G401 (cell line): ENCODE results near the gene PLEKHJ1. TPM values are rescaled to one million over a fixed set of nuclear protein-coding genes. Genes with fewer than 3 reads are reported as not detected.

Experiments
- DNase-seq: peaks from one replicate; pipeline ENCODE4 v3.0.0-alpha.2; 2015; ENCODE audit warnings: low spot score
- in situ Hi-C: cut with HindIII; loops from 2 replicates; pipeline ENCODE4 v1.10.0; 2016; ENCODE audit warnings: low sequenced_read_pairs, mixed read lengths
- total RNA-seq: library from RNA; depleted of rRNA; stranded (reverse); fragments of >200 nt; shearing (Covaris generic); gene quantifications from 2 replicates; pipeline ENCODE4 v1.2.3, GENCODE V29; 2014

PLEKHJ1 gene
- total RNA-seq, 1 experiment from 2014 or later: 182 TPM

- DNase-seq: peak; percentile 47
These were observed 34.5 kb upstream of the PLEKHJ1 start for GRCh38 chr19:2270423-2271233.

GRCh38 chr19:2270157-2270422 lies 34.0 kb upstream of the PLEKHJ1 start:
- DNase-seq: no peak
- in situ Hi-C loops: no loop called here

More at GRCh38 chr19:2270423-2271233, 34.5 kb upstream of the PLEKHJ1 start:
- in situ Hi-C loops: no loop called here

DNA sequence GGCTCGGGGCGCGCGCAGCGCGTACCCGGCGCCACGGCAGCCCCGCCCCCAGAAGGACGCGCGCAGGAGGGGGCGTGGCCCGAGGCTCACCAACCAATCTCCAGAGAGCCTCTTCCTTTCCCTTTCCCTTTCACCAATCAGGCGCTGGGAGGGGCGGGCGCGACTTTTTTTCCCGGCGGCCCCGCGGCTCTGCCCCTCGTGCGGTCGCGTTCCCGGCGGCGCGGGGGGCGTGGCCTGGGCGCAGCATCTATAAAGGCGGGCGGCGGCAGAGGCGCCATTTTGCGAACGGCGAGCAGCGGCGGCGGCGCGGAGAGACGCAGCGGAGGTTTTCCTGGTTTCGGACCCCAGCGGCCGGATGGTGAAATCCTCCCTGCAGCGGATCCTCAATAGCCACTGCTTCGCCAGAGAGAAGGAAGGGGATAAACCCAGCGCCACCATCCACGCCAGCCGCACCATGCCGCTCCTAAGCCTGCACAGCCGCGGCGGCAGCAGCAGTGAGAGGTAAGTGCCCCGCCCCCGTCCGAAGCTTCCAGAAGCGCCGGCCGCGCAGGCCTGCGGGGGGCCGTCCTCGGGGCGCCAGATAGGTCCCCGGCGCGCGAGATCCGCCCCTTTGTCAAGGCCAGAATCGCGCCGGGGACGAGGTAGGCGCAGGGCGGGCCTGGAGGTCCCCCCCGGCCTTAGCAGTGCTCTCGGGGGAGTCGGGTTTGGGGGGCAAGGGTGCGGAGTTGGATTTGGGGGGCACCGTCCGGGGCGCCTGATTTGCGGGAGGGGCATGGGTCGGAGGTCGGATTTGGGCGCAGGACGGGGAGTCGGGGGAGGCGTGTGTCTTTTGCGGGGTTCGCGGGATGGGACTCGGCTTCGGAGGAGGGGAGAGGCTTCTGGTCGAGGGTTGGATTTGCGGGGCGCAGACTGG lies 33.4 kb upstream of the PLEKHJ1 start:
- DNase-seq: peak; percentile 97
- in situ Hi-C loops: no loop called here

- no peak for DNase-seq
- in situ Hi-C loops: no loop called here
These were observed 32.7 kb upstream of the PLEKHJ1 start for GRCh38 chr19:2268861-2269243.

- in situ Hi-C loops: no loop called here
- no peak for DNase-seq
These were observed 32.3 kb upstream of the PLEKHJ1 start for GRCh38 chr19:2268480-2268830.

DNA sequence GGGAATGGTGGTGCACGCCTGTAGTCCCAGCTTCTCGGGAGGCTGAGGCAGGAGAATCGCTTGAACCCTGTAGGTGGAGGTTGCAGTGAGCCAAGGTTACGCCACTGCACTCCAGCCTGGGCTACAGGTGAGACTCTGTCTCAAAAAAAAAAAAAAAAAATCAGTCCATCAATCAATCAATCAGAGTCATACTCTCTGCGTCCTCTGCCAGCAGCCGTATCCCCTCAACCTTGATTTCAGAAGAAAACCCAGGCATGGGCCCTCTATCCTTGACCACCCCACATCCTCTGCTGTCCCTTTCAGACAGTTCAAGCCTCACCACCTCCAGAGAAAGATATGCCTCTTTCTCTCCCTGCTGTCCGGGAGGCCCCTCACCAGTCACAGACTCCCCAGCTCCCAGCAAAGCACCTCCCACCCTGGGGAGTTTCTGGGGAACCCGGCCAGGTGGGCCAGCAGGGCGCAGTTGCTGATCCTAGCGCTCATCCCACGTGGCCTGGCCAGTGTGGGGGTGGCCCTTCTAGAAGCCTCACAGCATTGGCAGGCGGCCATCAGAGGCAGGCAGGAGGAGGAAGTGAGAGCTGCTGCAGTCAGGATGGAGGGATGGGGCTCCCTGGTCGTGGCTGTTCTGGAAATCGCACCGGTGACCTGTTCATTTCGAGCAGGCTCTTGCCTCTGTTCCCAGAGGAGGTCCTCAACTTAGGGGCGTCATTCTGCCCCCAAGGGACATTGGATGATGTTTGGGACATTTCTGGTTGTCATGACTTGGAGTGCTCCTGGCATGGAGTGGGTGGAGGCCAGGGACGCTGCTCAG lies 30.3 kb upstream of the PLEKHJ1 start:
- peak; percentile 83 for DNase-seq
- in situ Hi-C loops: no loop called here

DNA sequence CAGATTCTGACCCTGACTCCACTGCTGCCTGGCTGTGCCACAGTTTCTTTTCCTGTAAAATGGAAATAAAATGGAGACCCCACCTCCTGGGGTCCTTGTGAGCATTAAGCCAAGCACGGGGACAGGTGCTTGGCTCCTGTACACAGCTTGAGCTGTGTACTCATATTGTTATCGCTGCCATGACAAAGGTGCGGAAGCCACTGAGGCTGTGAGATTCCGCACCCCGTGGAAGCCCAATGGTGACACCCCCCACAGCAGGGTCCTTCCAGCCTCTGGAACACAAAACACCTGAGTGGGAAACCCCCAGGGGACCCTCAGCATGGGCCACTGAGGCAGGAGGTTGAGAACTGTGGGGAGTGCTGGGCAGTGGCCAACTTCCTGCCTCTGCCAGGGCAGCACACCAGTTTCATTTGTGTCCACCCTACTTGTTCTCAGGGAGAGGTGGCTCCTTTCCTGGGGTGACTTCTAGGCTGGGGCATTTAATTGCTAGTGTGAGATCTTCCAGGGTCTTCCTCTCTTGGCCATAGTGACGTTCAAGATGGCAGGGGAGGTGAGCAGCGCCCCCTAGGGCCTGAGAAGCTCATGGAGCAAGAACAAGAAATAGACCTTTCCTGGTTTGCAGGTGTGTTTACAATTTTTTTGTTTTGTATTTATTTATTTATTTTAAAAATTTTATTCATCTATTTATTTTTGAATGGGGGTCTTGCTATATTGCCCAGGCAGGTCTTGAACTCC lies 25.5 kb upstream of the PLEKHJ1 start:
- in situ Hi-C loops: no loop called here
- DNase-seq: no peak

GRCh38 chr19:2260341-2260805 lies 24.2 kb upstream of the PLEKHJ1 start:
- in situ Hi-C loops: no loop called here
- DNase-seq: no peak

GRCh38 chr19:2259336-2259735 lies 23.2 kb upstream of the PLEKHJ1 start:
- DNase-seq: no peak
- in situ Hi-C loops: no loop called here

DNA sequence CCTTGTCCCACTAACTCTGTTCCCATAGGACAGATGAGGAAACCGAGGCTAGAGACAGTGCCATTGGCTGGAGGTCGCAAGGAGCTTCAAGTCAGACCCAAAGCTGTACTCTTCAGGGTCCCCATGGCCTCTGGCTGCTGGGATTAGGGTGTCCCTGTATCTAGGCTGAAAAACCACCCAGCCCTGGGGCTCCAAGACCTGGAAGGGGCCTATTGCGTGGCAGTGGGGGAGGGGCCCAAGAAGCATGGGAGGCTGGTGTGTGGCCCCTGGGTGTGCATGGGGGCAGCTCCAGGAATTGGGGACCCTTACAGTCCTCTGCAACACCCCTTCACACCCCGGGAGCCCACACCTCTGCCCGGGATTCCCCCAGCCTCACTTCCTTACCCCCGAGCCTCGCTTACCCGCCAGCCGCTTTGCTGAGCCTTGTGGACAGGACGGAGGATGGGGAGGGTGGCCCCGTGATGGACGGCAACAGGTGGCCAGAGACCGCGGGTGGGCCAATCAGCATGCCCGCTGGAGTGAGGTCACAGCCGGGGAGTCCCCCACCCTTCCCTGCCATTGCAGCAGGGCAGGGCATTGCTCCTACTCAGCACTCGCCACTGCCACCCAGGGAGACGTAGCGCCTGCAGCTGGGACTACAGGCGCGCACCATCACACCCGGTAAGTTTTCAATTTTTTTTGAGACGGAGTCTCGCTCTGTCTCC lies 20.0 kb upstream of the PLEKHJ1 start, which contains the start of gene JSRP1:
TSS of gene JSRP1 (minus strand) at position 436 of the 704 bp plus-strand sequence. CDS start 1,103 bp downstream, outside the sequence.
- in situ Hi-C loops: no loop called here
- DNase-seq: no peak

DNA sequence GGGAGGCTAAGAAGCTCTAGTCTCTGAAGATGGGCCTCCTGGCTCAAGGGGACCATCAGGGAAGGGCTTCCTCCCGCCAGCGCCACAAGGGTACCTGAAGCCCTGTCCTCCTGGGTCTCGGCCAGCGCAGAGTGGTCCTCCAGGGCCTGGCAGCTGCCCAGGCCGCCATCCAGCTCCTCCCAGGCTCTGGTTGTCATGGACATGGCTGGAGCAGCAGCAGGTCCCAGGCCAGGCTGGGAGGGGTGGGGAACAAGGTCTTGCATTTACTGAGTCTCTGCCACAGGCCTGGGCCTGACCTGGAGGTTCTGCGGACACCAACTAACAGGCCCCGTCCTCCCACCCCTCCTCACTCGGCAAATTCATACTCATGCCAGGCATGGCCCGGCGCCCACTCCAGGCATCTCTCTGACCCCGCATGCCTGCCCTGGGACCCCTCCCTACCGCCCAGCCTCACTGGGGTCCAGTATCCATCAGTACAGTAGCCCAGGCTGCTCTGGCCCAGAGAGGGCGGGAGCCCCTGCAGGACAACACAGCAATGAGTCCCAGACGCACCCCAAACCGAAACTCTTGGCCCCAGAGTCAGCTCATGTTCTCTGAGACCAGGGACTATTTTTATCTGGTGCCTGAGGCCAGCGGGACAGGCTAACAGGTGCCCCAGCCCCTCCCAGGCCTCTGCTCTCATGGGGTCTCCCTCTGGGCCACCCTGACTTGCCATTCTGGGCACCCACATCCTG lies 19.1 kb upstream of the PLEKHJ1 start:
- no peak for DNase-seq
- in situ Hi-C loops: no loop called here

DNA sequence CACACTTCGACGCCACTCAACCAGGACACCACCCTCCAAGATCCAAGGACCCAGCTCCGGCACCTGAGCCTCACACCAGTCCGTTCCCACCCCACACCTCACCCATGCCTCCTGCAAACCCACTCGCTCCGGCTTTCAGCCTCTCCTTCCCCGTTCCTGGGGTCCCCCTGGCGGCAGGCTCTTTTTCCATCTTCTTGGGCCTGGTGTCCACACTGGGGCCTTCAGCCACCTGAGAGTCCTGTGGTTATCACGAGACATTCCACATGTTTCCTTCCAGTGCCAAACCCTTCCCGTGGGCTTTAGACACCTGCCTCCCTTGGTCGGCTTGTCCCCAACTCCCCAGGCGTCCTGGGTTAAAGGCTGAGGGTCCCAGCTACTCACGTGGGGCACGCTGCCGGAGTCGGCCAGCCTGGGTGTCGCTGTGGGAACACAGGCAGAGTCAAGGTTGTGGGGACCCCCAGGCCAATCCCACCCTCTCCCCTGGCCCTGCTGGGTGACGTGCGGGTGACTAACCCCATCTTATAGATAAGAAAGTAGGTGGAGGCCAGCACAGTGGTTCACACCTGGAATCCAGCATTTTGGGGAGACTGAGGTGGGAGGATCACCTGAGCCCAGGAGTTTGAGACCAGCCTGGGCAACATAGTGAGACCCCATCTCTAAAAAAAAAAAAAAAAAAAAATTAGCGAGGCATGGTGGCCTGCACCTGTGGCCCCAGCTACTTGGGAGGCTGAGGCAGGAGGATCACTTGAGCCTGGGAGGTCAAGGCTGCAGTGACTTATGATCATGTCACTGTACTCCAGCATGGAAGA lies 18.1 kb upstream of the PLEKHJ1 start:
- in situ Hi-C loops: no loop called here

DNA sequence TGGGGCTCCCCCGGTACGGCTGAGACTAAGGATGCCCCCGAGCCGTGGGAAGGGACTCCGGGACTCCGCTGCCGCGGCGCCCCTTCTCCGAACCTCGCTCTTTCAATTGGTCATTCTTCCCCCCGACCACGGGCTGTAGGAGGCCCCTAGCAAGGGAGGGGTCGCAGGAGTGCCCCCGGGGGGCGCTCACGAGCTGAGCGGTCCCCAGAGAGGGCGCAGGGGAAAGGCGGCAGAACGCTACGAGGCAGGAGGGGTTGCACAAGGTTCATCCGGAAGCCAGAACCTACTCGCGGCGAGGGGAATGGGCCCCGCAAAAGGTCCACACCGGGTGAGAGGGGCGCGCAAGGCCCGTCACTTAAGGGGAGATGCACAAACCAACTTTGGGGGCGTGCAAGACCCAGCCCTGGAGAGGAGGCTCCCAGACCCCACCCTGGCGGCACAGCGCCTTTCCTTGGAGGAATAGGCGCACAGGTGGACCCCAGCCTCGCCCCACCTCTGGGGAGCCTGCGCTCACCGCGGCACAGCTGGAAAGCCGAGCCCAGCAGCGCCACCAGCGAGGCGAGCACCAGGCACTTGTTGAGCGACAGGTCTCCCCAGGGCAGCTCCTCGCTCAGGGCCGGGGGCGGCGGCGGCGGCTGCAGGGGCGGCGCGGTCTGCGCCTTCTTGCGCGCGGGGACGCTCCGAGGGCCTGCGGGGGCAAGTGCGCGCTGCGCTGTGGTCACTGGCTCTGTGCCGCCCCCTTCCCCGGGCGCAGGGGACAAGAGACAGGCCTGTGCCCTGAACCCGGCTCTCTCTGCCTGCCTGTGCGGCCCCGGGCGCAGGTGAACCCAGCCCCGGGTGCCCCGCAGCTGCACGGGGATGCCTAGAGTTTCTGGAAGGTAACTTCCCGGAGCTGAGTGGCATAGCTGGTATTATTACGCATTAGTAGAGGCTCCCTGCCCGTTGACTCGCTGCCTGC lies 17.3 kb upstream of the PLEKHJ1 start:
- in situ Hi-C loops: no loop called here
- no peak for DNase-seq

More for the DNA sequence above, 18.1 kb upstream of the PLEKHJ1 start:
- DNase-seq: no peak

DNA sequence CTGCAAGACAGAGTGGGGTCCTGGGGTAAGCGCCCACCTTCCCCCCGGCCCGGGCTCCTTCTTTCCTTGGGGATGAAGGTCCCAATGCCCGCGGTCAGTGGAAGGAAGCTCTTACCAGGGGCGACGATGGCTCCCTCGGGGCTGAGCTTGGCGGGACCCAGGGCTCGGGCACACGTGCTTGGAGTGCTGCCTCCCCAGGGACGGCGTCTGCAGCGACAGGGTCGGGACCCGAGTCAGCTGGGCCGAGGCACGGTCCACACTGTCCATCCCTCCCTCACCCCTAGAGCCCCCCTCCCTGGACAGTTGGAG lies 16.6 kb upstream of the PLEKHJ1 start:
- DNase-seq: no peak
- in situ Hi-C loops: no loop called here

GRCh38 chr19:2252055-2252796 lies 16.1 kb upstream of the PLEKHJ1 start:
- DNase-seq: no peak
- in situ Hi-C loops: no loop called here
